K562 (cell line): Measurements from ENCODE around the gene SPATC1L. TPM values are rescaled to one million over a fixed set of nuclear protein-coding genes. Genes with fewer than 3 reads are reported as not detected.

ENCODE experiments used
- CUX1 ChIP-seq: fragments of 200-800 bp; sonication (Bioruptor generic); IDR thresholded peaks from 2 replicates; pipeline ENCODE4 v1.6.1; 2016; ENCODE audit warnings: missing genetic modification characterization, missing compliant biosample characterization
- E2F5 ChIP-seq: sonication (generic); formaldehyde crosslinking; IDR thresholded peaks from 2 replicates; pipeline ENCODE4 v1.8.0; 2022; ENCODE audit warnings: mild to moderate bottlenecking, missing genetic modification reagents
- ELF4 ChIP-seq: fragments of 450-650 bp; formaldehyde crosslinking; IDR thresholded peaks from 2 replicates; pipeline ENCODE4 v1.4.0; 2022; ENCODE audit warnings: missing genetic modification characterization
- FOXK1 ChIP-seq: sonication (generic); formaldehyde crosslinking; IDR thresholded peaks from 2 replicates; pipeline ENCODE4 v1.8.0; 2022; ENCODE audit warnings: missing genetic modification reagents, mild to moderate bottlenecking, borderline replicate concordance
- GMEB1 ChIP-seq: fragments of 250-450 bp; sonication (Bioruptor Pico); IDR thresholded peaks from 2 replicates; pipeline ENCODE4 v1.4.0; 2020; ENCODE audit warnings: mild to moderate bottlenecking
- HDAC3 ChIP-seq: fragments of 450-650 bp; IDR thresholded peaks from 2 replicates; pipeline ENCODE4 v1.6.1; 2018; ENCODE audit warnings: borderline replicate concordance, mild to moderate bottlenecking, moderate library complexity; ENCODE audit not compliant: partially characterized antibody
- MAFG ChIP-seq: fragments of 450-650 bp; conservative IDR thresholded peaks from 2 replicates; pipeline ENCODE4 v1.6.1; 2016; ENCODE audit warnings: missing genetic modification characterization, missing compliant biosample characterization
- NFRKB ChIP-seq: fragments of 450-650 bp; IDR thresholded peaks from 2 replicates; pipeline ENCODE4 v1.6.1; 2016; ENCODE audit warnings: low read depth
- NKRF ChIP-seq: fragments of 450-650 bp; IDR thresholded peaks from 2 replicates; pipeline ENCODE4 v1.6.1; 2016; ENCODE audit warnings: borderline replicate concordance
- NR2F6 ChIP-seq: fragments of 450-650 bp; formaldehyde crosslinking; IDR thresholded peaks from 2 replicates; pipeline ENCODE4 v1.4.0; 2020; ENCODE audit warnings: mild to moderate bottlenecking
- PCBP2 ChIP-seq: fragments of 200-400 bp; formaldehyde crosslinking; IDR thresholded peaks from 2 replicates; pipeline ENCODE4 v1.6.1; 2018; ENCODE audit warnings: low read length, low read depth, mild to moderate bottlenecking, moderate library complexity; ENCODE audit not compliant: poor library complexity, severe bottlenecking
- RFX7 ChIP-seq: fragments of 250-450 bp; sonication (Bioruptor Pico); IDR thresholded peaks from 2 replicates; pipeline ENCODE4 v1.5.1; 2021; ENCODE audit warnings: mild to moderate bottlenecking
- SMAD4 ChIP-seq: fragments of 250-450 bp; sonication (Bioruptor Pico); conservative IDR thresholded peaks from 2 replicates; pipeline ENCODE4 v1.8.0; 2021; ENCODE audit warnings: inconsistent platforms, mild to moderate bottlenecking, moderate library complexity
- THRA ChIP-seq: fragments of 450-650 bp; IDR thresholded peaks from 2 replicates; pipeline ENCODE4 v1.6.1; 2017; ENCODE audit warnings: mild to moderate bottlenecking, moderate library complexity
- ZNF121 ChIP-seq: sonication (generic); formaldehyde crosslinking; conservative IDR thresholded peaks from 2 replicates; pipeline ENCODE4 v1.8.0; 2022; ENCODE audit warnings: missing genetic modification reagents
- ZNF316 ChIP-seq: fragments of 450-650 bp; IDR thresholded peaks from 2 replicates; pipeline ENCODE4 v1.6.1; 2016
- ZNF76 ChIP-seq: fragments of 250-450 bp; sonication (Bioruptor Pico); IDR thresholded peaks from 2 replicates; pipeline ENCODE4 v1.4.0; 2020; ENCODE audit warnings: mild to moderate bottlenecking, moderate library complexity, borderline replicate concordance
- polyA plus RNA-seq, 8 experiments: library from polyadenylated mRNA; depleted of rRNA in 4 of 8; stranded (reverse) in 5 of 8; unstranded in 3 of 8; fragments of >200 nt; fragmentation: Nextera tagmentation in 2 of 8; fragmentation: Illumina TruSeq in 1 of 8; extraction: Ambion mirVana in 2 of 8; extraction: Trizol in 1 of 8; gene quantifications; 2 replicates each; pipeline versions ENCODE4 v1.2.1 to v1.2.3, GENCODE V29; 2011 to 2014; ENCODE audit warnings: inconsistent platforms in 1 of 8, missing spikeins in 1 of 8
- total RNA-seq, 7 experiments: library from RNA; depleted of rRNA in 6 of 7; stranded (reverse); fragments of >200 nt in 6 of 7; fragmentation: Illumina TruSeq in 2 of 7; extraction: Trizol in 2 of 7; gene quantifications; 2 replicates each; pipeline versions ENCODE4 v1.2.1 to v1.2.3, GENCODE V29; 2011 to 2021; ENCODE audit warnings: low replicate concordance in 1 of 7

The SPATC1L gene
- total and polyA plus RNA-seq, 9 of the 15 experiments (the other 6 are each of a cell fraction or from before 2014, with no cell fraction given) = 0.14 to 121 (median 34.0) TPM; not detected in 1

GRCh38 chr21:46228345-46229051 lies 44.2 kb upstream of the SPATC1L start, which contains the start of gene LSS (continued):
- TF ChIP-seq NKRF (peak; percentile 84), ELF4 (no peak), THRA (no peak), ZNF121 (CRISPR knock-in tag) (no peak), PCBP2 (no peak), FOXK1 (no peak), RFX7 (CRISPR knock-in tag) (no peak), ZNF316 (no peak), NR2F6 (CRISPR knock-in tag) (no peak), MAFG (no peak), NFRKB (no peak), E2F5 (CRISPR knock-in tag) (no peak), CUX1 (CRISPR knock-in tag) (no peak), HDAC3 (no peak), SMAD4 (CRISPR knock-in tag) (peak; percentile 50; the same call in 1 of the 2 replicates), GMEB1 (peak; percentile 27; the same call in 1 of the 2 replicates), ZNF76 (0 out of 2 replicates have a peak, but pooled peaks have one; percentile 57)
